HepG2 (cell line): ENCODE measurements around the gene TLK1. TPM values are rescaled to one million over a fixed set of nuclear protein-coding genes. Genes with fewer than 3 reads are reported as not detected.
A peak's percentile ranks its signal among the peaks of the same experiment; 100 is the strongest.

Source experiments
- ARNT2 ChIP-seq: sonication (generic); formaldehyde crosslinking; IDR thresholded peaks from 2 replicates; pipeline ENCODE4 v1.8.0; 2022; ENCODE audit warnings: mild to moderate bottlenecking, low read depth, missing genetic modification reagents, moderate library complexity
- CEBPB ChIP-seq: IDR thresholded peaks from 2 replicates; pipeline ENCODE4 v1.6.1; 2011; ENCODE audit warnings: low read depth, low read length, improper control_type of control experiment, borderline replicate concordance
- GATAD2A ChIP-seq: IDR thresholded peaks from 2 replicates; pipeline ENCODE4 v1.6.1; 2016
- IKZF5 ChIP-seq: IDR thresholded peaks from 2 replicates; pipeline ENCODE4 v1.6.1; 2018; ENCODE audit warnings: missing genetic modification reagents, mild to moderate bottlenecking, missing compliant biosample characterization
- KAT8 ChIP-seq: IDR thresholded peaks from 2 replicates; pipeline ENCODE4 v1.6.1; 2016; ENCODE audit warnings: missing genetic modification reagents, missing compliant biosample characterization
- NFYC ChIP-seq: IDR thresholded peaks from 2 replicates; pipeline ENCODE4 v1.6.1; 2016; ENCODE audit warnings: missing genetic modification reagents, missing compliant biosample characterization
- NR2F2 ChIP-seq: IDR thresholded peaks from 2 replicates; pipeline ENCODE4 v1.6.1; 2012; ENCODE audit warnings: low read depth, inconsistent platforms, borderline replicate concordance
- NR2F6 ChIP-seq, 2 experiments: IDR thresholded peaks; 2 replicates each; pipeline ENCODE4 v1.6.1; 2016; ENCODE audit warnings: antibody characterized with exemption in 1 of 2, mild to moderate bottlenecking in 1 of 2
- PITX1 ChIP-seq: sonication (generic); formaldehyde crosslinking; IDR thresholded peaks from 2 replicates; pipeline ENCODE4 v1.5.1; 2020; ENCODE audit warnings: mild to moderate bottlenecking, missing genetic modification reagents
- POGZ ChIP-seq: sonication (generic); formaldehyde crosslinking; IDR thresholded peaks from 2 replicates; pipeline ENCODE4 v1.4.0; 2020; ENCODE audit warnings: mild to moderate bottlenecking, missing genetic modification reagents
- THRA ChIP-seq: sonication (generic); formaldehyde crosslinking; IDR thresholded peaks from 2 replicates; pipeline ENCODE4 v1.4.0; 2020; ENCODE audit warnings: missing genetic modification reagents, borderline replicate concordance
- ZBTB21 ChIP-seq: sonication (generic); formaldehyde crosslinking; IDR thresholded peaks from 2 replicates; pipeline ENCODE4 v1.4.0; 2020; ENCODE audit warnings: missing genetic modification reagents
- ZNF264 ChIP-seq: sonication (generic); formaldehyde crosslinking; IDR thresholded peaks from 2 replicates; pipeline ENCODE4 v1.4.0; 2020; ENCODE audit warnings: missing genetic modification reagents
- ZNF367 ChIP-seq: sonication (generic); formaldehyde crosslinking; IDR thresholded peaks from 2 replicates; pipeline ENCODE4 v1.4.0; 2020; ENCODE audit warnings: missing genetic modification reagents, borderline replicate concordance
- ZNF570 ChIP-seq: sonication (generic); formaldehyde crosslinking; IDR thresholded peaks from 2 replicates; pipeline ENCODE4 v1.4.0; 2020; ENCODE audit warnings: mild to moderate bottlenecking, missing genetic modification reagents, borderline replicate concordance
- ZNF678 ChIP-seq: sonication (generic); formaldehyde crosslinking; IDR thresholded peaks from 2 replicates; pipeline ENCODE4 v1.4.0; 2020; ENCODE audit warnings: mild to moderate bottlenecking, missing genetic modification reagents
- ZUFSP ChIP-seq: sonication (generic); formaldehyde crosslinking; IDR thresholded peaks from 2 replicates; pipeline ENCODE4 v1.9.0; 2021; ENCODE audit warnings: missing genetic modification reagents, mild to moderate bottlenecking, borderline replicate concordance
- polyA plus RNA-seq, 8 experiments: library from polyadenylated mRNA; depleted of rRNA in 3 of 8; stranded (reverse) in 7 of 8; unstranded in 1 of 8; fragments of >200 nt; fragmentation: Illumina TruSeq in 4 of 8; extraction: Trizol in 4 of 8; gene quantifications; 2 replicates each; pipeline versions ENCODE4 v1.2.1 to v1.2.3, GENCODE V29; 2011 to 2016; ENCODE audit warnings: low read depth in 4 of 8, missing spikeins in 1 of 8, mixed read lengths in 1 of 8; ENCODE audit not compliant: insufficient read depth in 1 of 8
- total RNA-seq, 5 experiments: library from RNA; depleted of rRNA; stranded (reverse); fragments of >200 nt; fragmentation: Illumina TruSeq; extraction: Trizol; gene quantifications; 2 replicates each; pipeline ENCODE4 v1.2.3, GENCODE V29; 2016; ENCODE audit warnings: low read depth in 1 of 5
- TF ChIP-seq, protein P1 (sequence below), 2 experiments: sonication (generic) in 1 of 2; formaldehyde crosslinking in 1 of 2; IDR thresholded peaks; 2 replicates each; pipeline versions ENCODE4 v1.4.0 to v1.6.1; 2018 to 2020; ENCODE audit warnings: missing genetic modification reagents in 2 of 2, borderline replicate concordance in 1 of 2, low read depth in 1 of 2, mild to moderate bottlenecking in 1 of 2, missing biosample characterization in 1 of 2
- TF ChIP-seq, protein P2 (sequence below): fragments of 450-650 bp; IDR thresholded peaks from 2 replicates; pipeline ENCODE4 v1.6.1; 2016

TLK1 gene
- total and polyA plus RNA-seq, 2 of the 13 experiments (the other 11 are each of a cell fraction or from before 2014, with no cell fraction given) = 16.8 to 28.7 TPM

DNA sequence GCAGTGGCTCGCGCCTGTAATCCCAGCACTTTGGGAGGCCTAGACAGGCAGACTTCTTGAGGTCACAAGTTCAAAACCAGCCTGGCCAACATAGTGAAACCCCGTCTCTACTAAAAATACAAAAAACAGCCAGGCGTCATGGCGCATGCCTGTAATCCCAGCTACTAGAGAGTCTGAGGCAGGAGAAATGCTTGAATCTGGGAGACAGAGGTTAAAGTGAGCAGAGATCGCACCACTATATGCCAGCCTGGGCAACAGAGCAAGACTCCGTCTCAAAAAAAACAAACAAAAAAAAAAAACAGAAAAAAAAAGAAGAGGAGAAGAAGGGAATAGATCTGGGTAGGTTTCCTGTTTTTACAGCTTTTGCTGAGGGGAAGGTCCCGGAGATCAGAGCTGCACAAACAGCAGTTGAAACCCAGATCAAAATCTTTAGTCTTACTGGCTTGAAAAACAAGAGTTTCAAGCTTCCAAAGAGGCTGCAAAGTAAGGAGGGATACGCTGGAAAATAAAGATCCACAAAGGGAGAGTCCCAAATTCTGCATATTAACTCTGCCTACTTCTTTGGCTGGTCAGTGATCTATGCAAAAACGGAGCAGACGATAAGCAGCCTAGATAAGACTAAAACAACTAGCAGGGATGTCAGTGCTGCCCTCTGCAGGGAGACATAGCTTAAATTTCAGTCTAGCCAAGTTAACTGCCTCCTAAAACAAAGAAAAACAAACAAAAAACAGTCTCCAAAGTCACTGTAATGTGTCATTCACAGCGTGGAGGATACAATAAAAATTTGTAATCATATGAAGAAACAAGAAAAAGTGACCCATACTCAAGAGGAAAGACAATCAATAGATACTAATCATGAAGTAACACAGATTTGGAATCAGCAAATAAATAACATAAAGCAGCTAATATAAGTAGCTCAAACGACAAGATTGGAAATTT, 74.1 kb downstream of the TLK1 start (continued):
- TF ChIP-seq, protein P1, sequence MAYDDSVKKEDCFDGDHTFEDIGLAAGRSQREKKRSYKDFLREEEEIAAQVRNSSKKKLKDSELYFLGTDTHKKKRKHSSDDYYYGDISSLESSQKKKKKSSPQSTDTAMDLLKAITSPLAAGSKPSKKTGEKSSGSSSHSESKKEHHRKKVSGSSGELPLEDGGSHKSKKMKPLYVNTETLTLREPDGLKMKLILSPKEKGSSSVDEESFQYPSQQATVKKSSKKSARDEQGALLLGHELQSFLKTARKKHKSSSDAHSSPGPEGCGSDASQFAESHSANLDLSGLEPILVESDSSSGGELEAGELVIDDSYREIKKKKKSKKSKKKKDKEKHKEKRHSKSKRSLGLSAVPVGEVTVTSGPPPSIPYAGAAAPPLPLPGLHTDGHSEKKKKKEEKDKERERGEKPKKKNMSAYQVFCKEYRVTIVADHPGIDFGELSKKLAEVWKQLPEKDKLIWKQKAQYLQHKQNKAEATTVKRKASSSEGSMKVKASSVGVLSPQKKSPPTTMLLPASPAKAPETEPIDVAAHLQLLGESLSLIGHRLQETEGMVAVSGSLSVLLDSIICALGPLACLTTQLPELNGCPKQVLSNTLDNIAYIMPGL (CRISPR knock-in tag; IDR thresholded peaks at IDR 0.05; ENCODE audit: borderline replicate concordance in 1 of 2, low read depth in 1 of 2) = peak in 1 of 2 experiments; percentile 48; a peak in 1 of 4 replicates
- TF ChIP-seq ZBTB21 (CRISPR knock-in tag) = no peak
- TF ChIP-seq, protein P2, sequence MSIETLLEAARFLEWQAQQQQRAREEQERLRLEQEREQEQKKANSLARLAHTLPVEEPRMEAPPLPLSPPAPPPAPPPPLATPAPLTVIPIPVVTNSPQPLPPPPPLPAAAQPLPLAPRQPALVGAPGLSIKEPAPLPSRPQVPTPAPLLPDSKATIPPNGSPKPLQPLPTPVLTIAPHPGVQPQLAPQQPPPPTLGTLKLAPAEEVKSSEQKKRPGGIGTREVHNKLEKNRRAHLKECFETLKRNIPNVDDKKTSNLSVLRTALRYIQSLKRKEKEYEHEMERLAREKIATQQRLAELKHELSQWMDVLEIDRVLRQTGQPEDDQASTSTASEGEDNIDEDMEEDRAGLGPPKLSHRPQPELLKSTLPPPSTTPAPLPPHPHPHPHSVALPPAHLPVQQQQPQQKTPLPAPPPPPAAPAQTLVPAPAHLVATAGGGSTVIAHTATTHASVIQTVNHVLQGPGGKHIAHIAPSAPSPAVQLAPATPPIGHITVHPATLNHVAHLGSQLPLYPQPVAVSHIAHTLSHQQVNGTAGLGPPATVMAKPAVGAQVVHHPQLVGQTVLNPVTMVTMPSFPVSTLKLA = no peak
- TF ChIP-seq ARNT2 = no peak
- TF ChIP-seq ZNF264 = no peak
- no peak for TF ChIP-seq CEBPB
- no peak for TF ChIP-seq ZNF367 (CRISPR knock-in tag)
- no peak for TF ChIP-seq ZUFSP
- no peak for TF ChIP-seq PITX1 (CRISPR knock-in tag)
- peak; percentile 43; the same call in 1 of the 2 replicates for TF ChIP-seq POGZ
- 0 out of 2 replicates have a peak, but pooled peaks have one; percentile 40 for TF ChIP-seq ZNF570 (CRISPR knock-in tag)
- TF ChIP-seq THRA = 0 out of 2 replicates have a peak, but pooled peaks have one; percentile 8
- no peak for TF ChIP-seq ZNF678
- TF ChIP-seq KAT8 (CRISPR knock-in tag) = no peak
- TF ChIP-seq NR2F2 = no peak
- no peak for TF ChIP-seq NR2F6 (IDR thresholded peaks at IDR 0.05)
- TF ChIP-seq NR2F6 (CRISPR knock-in tag; IDR thresholded peaks at IDR 0.05) = 0 out of 2 replicates have a peak, but pooled peaks have one; percentile 25
- no peak for TF ChIP-seq IKZF5 (CRISPR knock-in tag)
- TF ChIP-seq NFYC (CRISPR knock-in tag) = no peak
- TF ChIP-seq GATAD2A (CRISPR knock-in tag) = 0 out of 2 replicates have a peak, but pooled peaks have one; percentile 48
